ENCODE results near the gene USP5. TPM values are rescaled to one million over a fixed set of nuclear protein-coding genes. Genes with fewer than 3 reads are reported as not detected.

The USP5 gene
- total RNA-seq, 2 donors from 2014 or later: 120 to 257 TPM

DNA sequence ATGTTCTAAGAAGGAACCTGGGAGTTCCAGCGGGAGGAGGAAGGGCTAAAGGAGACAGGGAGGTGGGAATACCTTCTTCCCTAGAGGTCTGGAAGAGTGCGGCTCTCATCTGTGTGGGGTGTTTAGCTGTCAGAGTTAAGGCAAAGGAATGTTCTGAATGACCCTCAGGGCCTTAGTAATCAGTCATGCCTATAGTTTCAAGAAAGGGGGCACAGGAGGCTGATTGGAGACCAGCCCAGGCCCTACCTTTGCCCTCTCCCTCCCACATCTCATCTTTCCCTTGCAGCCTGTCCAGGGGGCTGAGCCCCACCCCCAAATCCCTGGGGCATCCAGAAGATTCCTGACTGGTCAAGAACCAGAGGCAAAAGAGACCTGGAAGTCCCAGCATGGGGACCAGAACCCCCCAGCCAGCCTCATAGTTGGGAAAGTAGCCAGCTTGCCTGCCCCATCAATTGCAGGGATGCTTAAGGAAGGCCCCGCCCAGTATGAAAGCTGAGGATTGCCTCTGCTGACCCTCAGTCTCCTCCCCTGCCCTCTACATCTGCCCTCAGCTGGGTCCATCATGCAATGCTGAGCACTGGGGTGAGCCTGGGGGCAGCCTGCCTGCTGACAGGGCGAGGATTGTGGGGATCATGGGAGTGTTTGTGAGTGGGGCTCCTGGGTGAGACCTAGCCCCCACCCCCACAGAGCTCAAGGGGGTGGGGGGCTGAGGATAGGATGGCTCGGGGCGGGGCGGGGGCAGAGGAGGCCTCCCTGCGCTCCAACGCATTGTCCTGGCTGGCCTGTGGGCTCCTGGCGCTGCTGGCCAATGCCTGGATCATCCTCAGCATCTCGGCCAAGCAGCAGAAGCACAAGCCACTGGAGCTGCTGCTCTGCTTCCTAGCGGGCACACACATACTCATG lies 28.5 kb upstream of the USP5 start:
- no peaks in the 10 kb centered on the region for H3K9me3 ChIP-seq (ENCODE audit: control insufficient read depth, low read length)
- Mint-ChIP-seq H3K4me3 (peak overlapping the region; percentile 69), H3K36me3 (ENCODE audit: low read depth) (no peaks in the 10 kb centered on the region), H3K27ac (no peak overlapping the region), H3K27me3 (ENCODE audit: insufficient read depth) (peaks cover 88% of the 10 kb centered on the region), H3K4me1 (peaks cover 51% of the 10 kb centered on the region), H3K9me3 (no peaks in the 10 kb centered on the region)
- TF ChIP-seq, protein P1, sequence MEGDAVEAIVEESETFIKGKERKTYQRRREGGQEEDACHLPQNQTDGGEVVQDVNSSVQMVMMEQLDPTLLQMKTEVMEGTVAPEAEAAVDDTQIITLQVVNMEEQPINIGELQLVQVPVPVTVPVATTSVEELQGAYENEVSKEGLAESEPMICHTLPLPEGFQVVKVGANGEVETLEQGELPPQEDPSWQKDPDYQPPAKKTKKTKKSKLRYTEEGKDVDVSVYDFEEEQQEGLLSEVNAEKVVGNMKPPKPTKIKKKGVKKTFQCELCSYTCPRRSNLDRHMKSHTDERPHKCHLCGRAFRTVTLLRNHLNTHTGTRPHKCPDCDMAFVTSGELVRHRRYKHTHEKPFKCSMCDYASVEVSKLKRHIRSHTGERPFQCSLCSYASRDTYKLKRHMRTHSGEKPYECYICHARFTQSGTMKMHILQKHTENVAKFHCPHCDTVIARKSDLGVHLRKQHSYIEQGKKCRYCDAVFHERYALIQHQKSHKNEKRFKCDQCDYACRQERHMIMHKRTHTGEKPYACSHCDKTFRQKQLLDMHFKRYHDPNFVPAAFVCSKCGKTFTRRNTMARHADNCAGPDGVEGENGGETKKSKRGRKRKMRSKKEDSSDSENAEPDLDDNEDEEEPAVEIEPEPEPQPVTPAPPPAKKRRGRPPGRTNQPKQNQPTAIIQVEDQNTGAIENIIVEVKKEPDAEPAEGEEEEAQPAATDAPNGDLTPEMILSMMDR (conservative IDR thresholded peaks at IDR 0.05): no peak
- H3K9ac ChIP-seq (ENCODE audit: extremely low read depth, low read length, poor library complexity, severe bottlenecking): no peak overlapping the region
- no peak overlapping the region for H3K27ac ChIP-seq (ENCODE audit: low read depth, low read length)
- DNase-seq: no peak
- 74 to 81% methylated on average over 7 to 11 of the region's 12 CpGs for WGBS, 2 experiments (ENCODE audit: insufficient coverage in 1 of 2, insufficient read length in 1 of 2)
- H3K4me1 ChIP-seq (ENCODE audit: control insufficient read depth, insufficient read depth, low read length): peaks cover 9% of the 10 kb centered on the region
- H3K36me3 ChIP-seq (ENCODE audit: control insufficient read depth, insufficient read depth, low read length): no peaks in the 10 kb centered on the region
- no peak overlapping the region for H3K4me3 ChIP-seq (ENCODE audit: low read length)
- peaks cover 19% of the 10 kb centered on the region for H3K27me3 ChIP-seq (ENCODE audit: control insufficient read depth, insufficient read depth, low read length, poor library complexity, severe bottlenecking)

DNA sequence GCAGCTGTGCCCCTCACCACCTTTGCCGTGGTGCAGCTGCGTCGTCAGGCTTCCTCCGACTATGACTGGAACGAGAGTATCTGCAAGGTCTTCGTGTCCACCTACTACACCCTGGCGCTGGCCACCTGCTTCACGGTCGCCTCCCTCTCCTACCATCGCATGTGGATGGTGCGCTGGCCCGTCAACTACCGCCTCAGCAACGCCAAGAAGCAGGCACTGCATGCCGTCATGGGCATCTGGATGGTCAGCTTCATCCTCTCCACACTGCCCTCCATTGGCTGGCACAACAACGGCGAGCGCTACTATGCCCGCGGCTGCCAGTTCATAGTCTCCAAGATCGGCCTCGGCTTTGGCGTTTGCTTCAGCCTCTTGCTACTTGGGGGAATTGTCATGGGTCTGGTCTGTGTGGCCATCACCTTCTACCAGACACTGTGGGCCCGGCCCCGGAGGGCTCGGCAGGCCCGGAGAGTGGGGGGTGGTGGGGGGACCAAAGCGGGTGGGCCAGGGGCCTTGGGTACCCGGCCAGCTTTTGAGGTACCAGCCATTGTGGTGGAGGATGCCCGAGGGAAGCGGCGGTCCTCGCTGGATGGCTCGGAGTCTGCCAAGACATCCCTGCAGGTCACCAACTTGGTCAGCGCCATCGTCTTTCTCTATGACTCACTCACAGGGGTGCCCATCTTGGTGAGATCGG lies 27.7 kb upstream of the USP5 start:
- Histone ChIP-seq H3K4me3 (ENCODE audit: low read length) (no peak overlapping the region), H3K4me1 (ENCODE audit: control insufficient read depth, insufficient read depth, low read length) (peaks cover 9% of the 10 kb centered on the region), H3K9me3 (ENCODE audit: control insufficient read depth, low read length) (no peaks in the 10 kb centered on the region), H3K36me3 (ENCODE audit: control insufficient read depth, insufficient read depth, low read length) (no peaks in the 10 kb centered on the region), H3K9ac (ENCODE audit: extremely low read depth, low read length, poor library complexity, severe bottlenecking) (no peak overlapping the region), H3K27me3 (ENCODE audit: control insufficient read depth, insufficient read depth, low read length, poor library complexity, severe bottlenecking) (peaks cover 19% of the 10 kb centered on the region), H3K27ac (ENCODE audit: low read depth, low read length) (no peak overlapping the region)
- Mint-ChIP-seq H3K4me1 (peaks cover 45% of the 10 kb centered on the region), H3K4me3 (peak overlapping the region; percentile 48), H3K27me3 (ENCODE audit: insufficient read depth) (peaks cover 84% of the 10 kb centered on the region), H3K36me3 (ENCODE audit: low read depth) (no peaks in the 10 kb centered on the region), H3K9me3 (no peaks in the 10 kb centered on the region), H3K27ac (no peak overlapping the region)
- WGBS, 2 experiments (ENCODE audit: insufficient coverage in 1 of 2, insufficient read length in 1 of 2): 94% methylated on average over 36 to 37 of the region's 37 CpGs
- no peak for DNase-seq
- TF ChIP-seq, protein P1 (conservative IDR thresholded peaks at IDR 0.05): no peak

DNA sequence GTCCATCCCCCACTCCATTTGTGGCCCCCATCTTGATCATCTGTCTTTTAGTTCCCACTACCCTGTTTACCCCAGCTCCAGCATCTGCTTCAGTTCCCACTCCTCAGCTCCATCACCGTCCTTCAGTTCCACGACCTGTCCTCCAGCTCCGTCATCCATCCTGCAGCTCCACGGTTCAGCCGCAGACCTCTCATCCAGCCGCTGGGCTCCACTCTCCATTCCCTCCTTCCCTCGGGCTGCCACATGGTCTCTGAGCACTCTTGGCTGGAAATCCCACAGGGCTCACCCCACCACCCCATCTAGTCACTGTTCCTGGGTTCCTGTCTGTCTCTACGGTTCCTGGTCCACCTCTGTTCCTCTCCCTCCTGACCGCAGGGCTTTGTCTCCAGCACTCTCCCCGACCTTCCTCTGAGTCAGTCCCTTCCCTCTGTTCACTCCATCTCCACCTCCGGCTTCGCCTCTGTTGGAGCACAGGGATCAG lies 27.0 kb upstream of the USP5 start:
- Mint-ChIP-seq H3K27ac (no peak overlapping the region), H3K4me1 (peaks cover 42% of the 10 kb centered on the region), H3K4me3 (peak overlapping the region; percentile 48), H3K36me3 (ENCODE audit: low read depth) (no peaks in the 10 kb centered on the region), H3K27me3 (ENCODE audit: insufficient read depth) (peaks cover 77% of the 10 kb centered on the region), H3K9me3 (no peaks in the 10 kb centered on the region)
- no peak overlapping the region for H3K27ac ChIP-seq (ENCODE audit: low read depth, low read length)
- H3K4me1 ChIP-seq (ENCODE audit: control insufficient read depth, insufficient read depth, low read length): peaks cover 6% of the 10 kb centered on the region
- WGBS, 2 experiments (ENCODE audit: insufficient coverage in 1 of 2, insufficient read length in 1 of 2): 59 to 60% methylated on average over 12 of the region's 12 CpGs
- H3K27me3 ChIP-seq (ENCODE audit: control insufficient read depth, insufficient read depth, low read length, poor library complexity, severe bottlenecking): peaks cover 19% of the 10 kb centered on the region
- H3K9me3 ChIP-seq (ENCODE audit: control insufficient read depth, low read length): no peaks in the 10 kb centered on the region
- H3K9ac ChIP-seq (ENCODE audit: extremely low read depth, low read length, poor library complexity, severe bottlenecking): no peak overlapping the region
- no peak for DNase-seq
- no peak overlapping the region for H3K4me3 ChIP-seq (ENCODE audit: low read length)
- no peaks in the 10 kb centered on the region for H3K36me3 ChIP-seq (ENCODE audit: control insufficient read depth, insufficient read depth, low read length)
- TF ChIP-seq, protein P1 (conservative IDR thresholded peaks at IDR 0.05): no peak
